HFFc6 (cell line): ENCODE data around the gene AMPD2. TPM values are rescaled to one million over a fixed set of nuclear protein-coding genes. Genes with fewer than 3 reads are reported as not detected.

ENCODE experiments used
- DNase-seq: peaks from one replicate; pipeline ENCODE4 v3.0.0-alpha.2; 2018
- H3K27ac Mint-ChIP-seq: 2 replicates; pipeline ENCODE4 v1.8.0; 2020; ENCODE audit warnings: mild to moderate bottlenecking, mixed read lengths
- H3K27me3 Mint-ChIP-seq: 2 replicates; pipeline ENCODE4 v1.8.0; 2021; ENCODE audit warnings: mild to moderate bottlenecking, moderate library complexity, mixed read lengths; ENCODE audit not compliant: insufficient read depth
- H3K36me3 Mint-ChIP-seq: 2 replicates; pipeline ENCODE4 v1.8.0; 2021; ENCODE audit warnings: low read depth, mixed read lengths
- H3K4me1 Mint-ChIP-seq: 2 replicates; pipeline ENCODE4 v1.8.0; 2020; ENCODE audit warnings: low read depth, mixed read lengths
- H3K4me3 Mint-ChIP-seq: 2 replicates; pipeline ENCODE4 v1.8.0; 2020; ENCODE audit warnings: mild to moderate bottlenecking, moderate library complexity, mixed read lengths
- H3K9me3 Mint-ChIP-seq: 2 replicates; pipeline ENCODE4 v1.8.0; 2020; ENCODE audit warnings: mild to moderate bottlenecking, mixed read lengths
- CTCF ChIP-seq: fragments of 200-600 bp; sonication (generic); IDR thresholded peaks from 2 replicates; pipeline ENCODE4 v1.5.0; 2021; ENCODE audit warnings: antibody characterized with exemption, mild to moderate bottlenecking
- total RNA-seq, 6 experiments: library from RNA; stranded (reverse); fragmentation: NEBNext Ultra II Directional; extraction: Animal tissue kit (Norgen Biotek cat#: 25700); gene quantifications; 2 replicates in 1 of 6; 3 replicates in 5 of 6; pipeline ENCODE4 v1.2.3, GENCODE V29; 2021

The AMPD2 gene
- total RNA-seq, 6 experiments from 2014 or later = 127 to 172 (median 139) TPM

DNA sequence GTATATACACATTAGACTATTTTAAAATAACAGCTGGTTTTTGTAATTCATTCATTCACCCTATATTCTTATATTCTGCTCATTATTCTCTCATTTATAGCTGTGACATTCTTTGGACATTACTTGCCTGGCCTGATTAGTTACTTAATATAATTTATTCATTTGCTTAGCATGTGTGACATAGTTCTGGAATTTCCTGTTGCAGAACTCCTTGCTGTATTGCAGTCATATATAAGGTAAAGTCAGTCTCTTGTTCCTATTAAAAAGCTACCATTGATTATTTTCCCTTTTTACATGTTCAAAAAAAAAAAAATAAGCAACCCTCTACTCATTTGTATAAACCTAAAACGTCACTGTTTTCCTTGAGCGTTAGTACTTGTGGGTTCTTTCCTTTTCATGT, 24.1 kb upstream of the AMPD2 start:
- Mint-ChIP-seq H3K27me3 (no peaks in the 10 kb centered on the region; the same call in 1 of the 2 replicates), H3K4me1 (peaks cover 52% of the 10 kb centered on the region), H3K4me3 (peak overlapping the region; percentile 20), H3K9me3 (no peaks in the 10 kb centered on the region), H3K27ac (peak overlapping the region; percentile 66), H3K36me3 (peaks cover 50% of the 10 kb centered on the region)
- no peak for DNase-seq
- TF ChIP-seq CTCF = no peak

DNA sequence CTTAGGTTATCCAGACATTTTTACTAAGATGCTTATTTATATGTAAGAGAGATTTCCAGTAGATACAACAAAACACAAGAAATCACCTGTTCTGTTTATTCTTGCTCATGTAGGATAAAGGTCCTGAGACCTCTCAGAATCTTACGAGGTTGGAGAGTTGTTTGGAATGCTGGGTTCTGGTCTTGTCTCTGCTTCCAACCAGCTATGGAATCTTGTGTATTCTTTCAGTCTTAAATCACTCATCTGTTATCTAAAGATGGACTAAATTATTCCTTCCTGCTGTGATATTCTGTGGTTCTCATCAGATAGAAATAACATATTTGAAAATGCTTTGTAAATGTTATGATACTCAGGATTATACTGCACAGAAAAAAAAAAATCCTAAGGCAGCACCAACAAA, 21.5 kb upstream of the AMPD2 start:
- Mint-ChIP-seq H3K36me3 (peaks cover 36% of the 10 kb centered on the region), H3K9me3 (no peaks in the 10 kb centered on the region), H3K4me3 (no peak overlapping the region), H3K4me1 (peaks cover 42% of the 10 kb centered on the region), H3K27ac (no peak overlapping the region), H3K27me3 (no peaks in the 10 kb centered on the region; the same call in 1 of the 2 replicates)
- no peak for TF ChIP-seq CTCF
- no peak for DNase-seq

DNA sequence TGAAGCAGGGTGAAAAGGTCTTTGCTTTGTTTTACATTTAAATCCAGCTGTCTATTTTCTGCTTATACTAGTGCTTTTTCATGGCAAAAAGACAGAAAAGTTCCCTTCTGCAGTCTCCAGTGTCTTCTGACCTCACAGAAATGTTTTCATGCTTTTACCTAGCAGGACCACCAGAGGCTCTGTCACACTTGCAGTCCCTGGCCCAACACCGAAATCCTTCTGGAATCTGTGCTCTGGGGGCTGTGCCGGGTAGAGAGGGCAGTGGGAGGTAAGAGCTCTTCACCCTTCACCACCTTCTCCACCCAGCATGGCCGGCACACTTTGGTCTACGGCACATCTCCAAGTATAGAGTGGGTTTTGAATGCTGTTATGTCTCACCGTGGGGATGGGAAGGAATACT, 21.0 kb upstream of the AMPD2 start:
- no peak overlapping the region for H3K4me3 Mint-ChIP-seq
- no peak for DNase-seq
- H3K4me1 Mint-ChIP-seq = peaks cover 37% of the 10 kb centered on the region
- no peaks in the 10 kb centered on the region; the same call in 1 of the 2 replicates for H3K27me3 Mint-ChIP-seq
- H3K27ac Mint-ChIP-seq = no peak overlapping the region
- peak; percentile 31; the same call in 1 of the 2 replicates for TF ChIP-seq CTCF
- peaks cover 36% of the 10 kb centered on the region for H3K36me3 Mint-ChIP-seq
- no peaks in the 10 kb centered on the region for H3K9me3 Mint-ChIP-seq

DNA sequence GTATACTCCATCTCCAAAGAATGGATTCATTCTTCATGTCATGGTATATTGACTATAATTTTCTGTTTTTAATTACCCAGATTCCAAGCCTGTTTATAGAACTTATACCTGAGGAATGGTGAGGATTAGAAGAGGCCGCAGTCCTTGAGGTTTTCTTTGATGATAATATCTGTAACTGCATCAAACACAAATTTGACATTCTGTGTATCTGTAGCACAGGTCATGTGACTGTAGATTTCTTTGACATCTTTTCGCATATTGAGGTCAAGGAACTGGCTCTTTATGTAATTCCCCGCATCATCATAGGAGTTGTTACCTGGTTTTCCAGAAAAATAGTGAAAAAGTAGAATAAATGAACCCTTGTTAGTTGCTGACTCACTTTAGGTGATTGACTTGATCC, 16.4 kb upstream of the AMPD2 start:
- DNase-seq = no peak
- Mint-ChIP-seq H3K36me3 (peaks cover 30% of the 10 kb centered on the region), H3K27ac (no peak overlapping the region)

GRCh38 chr1:109605381-109605780, 14.3 kb upstream of the AMPD2 start:
- Mint-ChIP-seq H3K9me3 (no peaks in the 10 kb centered on the region), H3K4me1 (peaks cover 28% of the 10 kb centered on the region), H3K36me3 (peaks cover 14% of the 10 kb centered on the region), H3K27ac (no peak overlapping the region), H3K27me3 (peaks cover 3% of the 10 kb centered on the region; the same call in 1 of the 2 replicates), H3K4me3 (no peak overlapping the region)
- no peak for DNase-seq
- TF ChIP-seq CTCF = no peak

More for the DNA sequence above, 16.4 kb upstream of the AMPD2 start:
- no peaks in the 10 kb centered on the region for H3K9me3 Mint-ChIP-seq
- peaks cover 19% of the 10 kb centered on the region for H3K4me1 Mint-ChIP-seq
- no peak for TF ChIP-seq CTCF
- peaks cover 3% of the 10 kb centered on the region; the same call in 1 of the 2 replicates for H3K27me3 Mint-ChIP-seq
- no peak overlapping the region for H3K4me3 Mint-ChIP-seq

DNA sequence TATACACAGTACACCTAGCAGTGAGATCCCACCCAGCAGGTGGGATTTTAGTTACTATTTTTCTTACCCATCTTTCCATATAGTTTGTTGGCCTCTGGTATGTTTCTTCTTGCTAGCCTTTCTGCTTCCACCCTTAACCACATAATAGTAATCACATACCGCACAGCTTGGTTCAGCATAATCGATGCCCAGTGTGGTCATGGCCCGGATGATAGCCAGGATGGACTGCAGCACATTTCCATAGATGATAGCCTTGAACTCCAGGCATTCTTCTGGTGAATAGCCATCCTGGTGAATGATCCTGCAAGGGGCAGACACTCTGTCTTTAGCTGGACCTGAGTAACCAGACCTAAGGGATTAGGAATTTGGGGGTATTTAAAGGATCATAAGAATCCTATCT, 9.8 kb upstream of the AMPD2 start:
- peaks cover 55% of the 10 kb centered on the region for H3K4me1 Mint-ChIP-seq
- H3K27ac Mint-ChIP-seq = no peak overlapping the region
- DNase-seq = no peak
- no peaks in the 10 kb centered on the region for H3K9me3 Mint-ChIP-seq
- peaks cover 5% of the 10 kb centered on the region for H3K36me3 Mint-ChIP-seq
- TF ChIP-seq CTCF = no peak
- peaks cover 3% of the 10 kb centered on the region; the same call in 1 of the 2 replicates for H3K27me3 Mint-ChIP-seq
- H3K4me3 Mint-ChIP-seq = no peak overlapping the region
